GM23248 (cell line): ENCODE results near the gene S1PR5. TPM values are rescaled to one million over a fixed set of nuclear protein-coding genes. Genes with fewer than 3 reads are reported as not detected.
A peak's percentile ranks its signal among the peaks of the same experiment; 100 is the strongest.

ENCODE experiments used
- DNase-seq: peaks from one replicate; pipeline ENCODE4 v3.0.0-alpha.2; 2015
- H2AFZ ChIP-seq: fragments of 200-600 bp; sonication (generic); 2 replicates; pipeline ENCODE4 v1.6.1; 2016; ENCODE audit warnings: antibody characterized with exemption
- H3F3A ChIP-seq: fragments of 200-600 bp; sonication (generic); 2 replicates; pipeline ENCODE4 v1.6.1; 2016; ENCODE audit warnings: mild to moderate bottlenecking, antibody characterized with exemption, mixed run types; ENCODE audit not compliant: insufficient read depth
- H3K27ac ChIP-seq: fragments of 200-600 bp; sonication (generic); 2 replicates; pipeline ENCODE4 v1.5.1; 2016; ENCODE audit warnings: mild to moderate bottlenecking
- H3K27me3 ChIP-seq: fragments of 200-600 bp; sonication (generic); replicated peaks from 2 replicates; pipeline ENCODE4 v1.6.1; 2016; ENCODE audit warnings: mild to moderate bottlenecking; ENCODE audit not compliant: insufficient read depth
- H3K36me3 ChIP-seq: fragments of 200-600 bp; sonication (generic); 2 replicates; pipeline ENCODE4 v1.6.1; 2016; ENCODE audit warnings: low read depth, mild to moderate bottlenecking
- H3K4me1 ChIP-seq: fragments of 200-600 bp; sonication (generic); 2 replicates; pipeline ENCODE4 v1.6.1; 2016; ENCODE audit warnings: mild to moderate bottlenecking; ENCODE audit not compliant: insufficient read depth
- H3K4me2 ChIP-seq: fragments of 200-600 bp; sonication (generic); one replicate; pipeline ENCODE4 v1.6.1; 2016; ENCODE audit warnings: mild to moderate bottlenecking; ENCODE audit not compliant: unreplicated experiment
- H3K4me3 ChIP-seq: fragments of 200-600 bp; sonication (generic); 2 replicates; pipeline ENCODE4 v1.5.1; 2016; ENCODE audit warnings: mild to moderate bottlenecking
- H3K79me2 ChIP-seq: fragments of 200-600 bp; sonication (generic); 2 replicates; pipeline ENCODE4 v1.6.1; 2016; ENCODE audit warnings: mild to moderate bottlenecking; ENCODE audit not compliant: insufficient read depth
- H3K9ac ChIP-seq: fragments of 200-600 bp; sonication (generic); 2 replicates; pipeline ENCODE4 v1.6.1; 2016; ENCODE audit warnings: mild to moderate bottlenecking
- H3K9me2 ChIP-seq: fragments of 200-600 bp; sonication (generic); 2 replicates; pipeline ENCODE4 v1.6.1; 2016; ENCODE audit warnings: mixed run types, mild to moderate bottlenecking, moderate library complexity; ENCODE audit not compliant: insufficient read depth
- H3K9me3 ChIP-seq: fragments of 200-600 bp; sonication (generic); one replicate; pipeline ENCODE4 v1.6.1; 2017; ENCODE audit warnings: low read depth
- H4K20me1 ChIP-seq: fragments of 200-600 bp; sonication (generic); 2 replicates; pipeline ENCODE4 v1.6.0; 2016; ENCODE audit not compliant: insufficient read depth
- EZH2 ChIP-seq: fragments of 200-600 bp; sonication (generic); IDR thresholded peaks from 2 replicates; pipeline ENCODE4 v1.6.1; 2018; ENCODE audit warnings: antibody characterized with exemption, mild to moderate bottlenecking; ENCODE audit not compliant: insufficient read depth, poor library complexity, severe bottlenecking
- EZH2phosphoT487 ChIP-seq: fragments of 200-600 bp; sonication (generic); IDR thresholded peaks from 2 replicates; pipeline ENCODE4 v1.6.1; 2018; ENCODE audit warnings: antibody characterized with exemption, moderate library complexity, mild to moderate bottlenecking, low read depth; ENCODE audit not compliant: insufficient read depth
- WGBS, 2 experiments: methylation state at CpG; one replicate each; pipeline ENCODE4 v1.1.6; 2015 to 2017; ENCODE audit warnings: low lambda C conversion rate in 2 of 2, low coverage in 1 of 2; ENCODE audit errors: missing lambda C conversion rate in 2 of 2; 5-methylcytosine and 5-hydroxymethylcytosine counted together
- in situ Hi-C: fragments of 300-500 bp; cut with MboI; formaldehyde crosslinking; loops from 2 replicates; pipeline ENCODE4 v1.15.0; 2020
- polyA plus RNA-seq: library from polyadenylated mRNA; unstranded; fragments of >200 nt; fragmentation: Nextera tagmentation; extraction: Ambion mirVana; gene quantifications from 2 replicates; pipeline ENCODE4 v1.2.1, GENCODE V29; 2016
- total RNA-seq: library from RNA; depleted of rRNA; stranded (reverse); fragments of >200 nt; shearing (Covaris generic); gene quantifications from 2 replicates; pipeline ENCODE4 v1.2.3, GENCODE V29; 2014

The S1PR5 gene
- total and polyA plus RNA-seq, 2 experiments from 2014 or later, result 1.6 to 1.8 TPM

- Histone ChIP-seq H3K4me2 (peak overlapping the region; percentile 78), H3K9me3 (no peaks in the 10 kb centered on the region), H3K4me1 (no peaks in the 10 kb centered on the region), H3K27ac (no peak overlapping the region), H3K79me2 (no peaks in the 10 kb centered on the region), H4K20me1 (no peaks in the 10 kb centered on the region), H3K9ac (peak overlapping the region; percentile 47), H3F3A (peaks cover 3% of the 10 kb centered on the region; the same call in 1 of the 2 replicates), H3K27me3 (no peaks in the 10 kb centered on the region), H3K4me3 (peak overlapping the region; percentile 64), H2AFZ (peak overlapping the region; percentile 75), H3K9me2 (no peaks in the 10 kb centered on the region), H3K36me3 (no peaks in the 10 kb centered on the region)
- in situ Hi-C loops, result no loop called here
- no peak for TF ChIP-seq EZH2
- no peak for TF ChIP-seq EZH2phosphoT487
- 4% methylated on average over 15 to 19 of the region's 36 CpGs for WGBS, 2 experiments
- peak; percentile 93 for DNase-seq
Measured at GRCh38 chr19:10478903-10479384, 38.3 kb downstream of the S1PR5 start.

GRCh38 chr19:10478476-10478875 lies 38.8 kb downstream of the S1PR5 start:
- TF ChIP-seq EZH2, result no peak
- no peak for TF ChIP-seq EZH2phosphoT487
- H2AFZ ChIP-seq, result no peak overlapping the region
- no peak overlapping the region for H3K27ac ChIP-seq
- no peaks in the 10 kb centered on the region for H3K36me3 ChIP-seq
- H3K27me3 ChIP-seq, result no peaks in the 10 kb centered on the region
- no peaks in the 10 kb centered on the region for H4K20me1 ChIP-seq
- H3K9me2 ChIP-seq, result no peaks in the 10 kb centered on the region
- in situ Hi-C loops, result no loop called here
- WGBS, 2 experiments, result 1 to 2% methylated on average over 5 of the region's 5 CpGs
- no peaks in the 10 kb centered on the region for H3K4me1 ChIP-seq
- peak overlapping the region; percentile 37; the same call in 1 of the 2 replicates for H3K4me3 ChIP-seq
- peak overlapping the region; percentile 72 for H3K4me2 ChIP-seq
- no peak overlapping the region for H3K9ac ChIP-seq
- H3K79me2 ChIP-seq, result no peaks in the 10 kb centered on the region
- DNase-seq, result peak; percentile 41
- H3K9me3 ChIP-seq, result no peaks in the 10 kb centered on the region
- H3F3A ChIP-seq, result no peaks in the 10 kb centered on the region

- Histone ChIP-seq H3K4me2 (no peak overlapping the region), H4K20me1 (no peaks in the 10 kb centered on the region), H3K27ac (no peak overlapping the region), H3K9me3 (no peaks in the 10 kb centered on the region), H3K4me1 (no peaks in the 10 kb centered on the region), H3K9me2 (no peaks in the 10 kb centered on the region), H3K27me3 (no peaks in the 10 kb centered on the region), H3K36me3 (no peaks in the 10 kb centered on the region), H3K79me2 (no peaks in the 10 kb centered on the region), H3F3A (no peaks in the 10 kb centered on the region), H3K4me3 (no peak overlapping the region), H3K9ac (no peak overlapping the region), H2AFZ (no peak overlapping the region)
- no peak for DNase-seq
- in situ Hi-C loops, result no loop called here
- 77 to 80% methylated on average over 6 of the region's 6 CpGs for WGBS, 2 experiments
- TF ChIP-seq EZH2, result no peak
Measured at GRCh38 chr19:10474962-10475451, 42.2 kb downstream of the S1PR5 start.

GRCh38 chr19:10473192-10473591 lies 44.1 kb downstream of the S1PR5 start:
- Histone ChIP-seq H3K27ac (no peak overlapping the region), H3K9me3 (no peaks in the 10 kb centered on the region), H3K79me2 (no peaks in the 10 kb centered on the region), H3K9me2 (no peaks in the 10 kb centered on the region), H4K20me1 (no peaks in the 10 kb centered on the region), H2AFZ (no peak overlapping the region), H3F3A (no peaks in the 10 kb centered on the region), H3K9ac (no peak overlapping the region), H3K36me3 (no peaks in the 10 kb centered on the region), H3K4me3 (no peak overlapping the region), H3K27me3 (no peaks in the 10 kb centered on the region), H3K4me1 (no peaks in the 10 kb centered on the region), H3K4me2 (no peak overlapping the region)
- in situ Hi-C loops, result no loop called here
- no peak for TF ChIP-seq EZH2phosphoT487
- WGBS, 2 experiments, result 52 to 57% methylated on average over 5 of the region's 5 CpGs
- no peak for DNase-seq

- Histone ChIP-seq H3K27me3 (no peaks in the 10 kb centered on the region), H3K27ac (no peak overlapping the region), H3K9me2 (no peaks in the 10 kb centered on the region), H3K4me3 (no peak overlapping the region), H2AFZ (no peak overlapping the region), H3K36me3 (no peaks in the 10 kb centered on the region), H3K9me3 (no peaks in the 10 kb centered on the region), H3K79me2 (no peaks in the 10 kb centered on the region), H3K9ac (no peak overlapping the region), H3K4me2 (no peak overlapping the region), H4K20me1 (no peaks in the 10 kb centered on the region), H3F3A (no peaks in the 10 kb centered on the region), H3K4me1 (no peaks in the 10 kb centered on the region)
- TF ChIP-seq EZH2phosphoT487 (no peak), EZH2 (no peak)
- 17 to 21% methylated on average over 6 of the region's 6 CpGs for WGBS, 2 experiments
- in situ Hi-C loops, result no loop called here
- peak; percentile 57 for DNase-seq
Measured at GRCh38 chr19:10471909-10472308, 45.3 kb downstream of the S1PR5 start.
